Neuron (in vitro differentiated cells): ENCODE data around the gene TBCC.
A peak's percentile ranks its signal among the peaks of the same experiment; 100 is the strongest.
"Not testable (repeated sequence)": the region's sequence is repeated elsewhere in the genome, so short reads cannot be mapped to it uniquely, and the experiment has no call there.

Experiments
- H2AFZ ChIP-seq: one replicate; pipeline ENCODE4 v1.6.1; 2013; ENCODE audit warnings: low read depth, mild to moderate bottlenecking, inconsistent platforms, low read length, moderate library complexity
- H3K27me3 ChIP-seq: one replicate; pipeline ENCODE4 v1.6.1; 2013; ENCODE audit warnings: low read length; ENCODE audit not compliant: insufficient read depth
- H3K36me3 ChIP-seq: one replicate; pipeline ENCODE4 v1.6.1; 2013; ENCODE audit warnings: low read length; ENCODE audit not compliant: insufficient read depth
- H3K4me1 ChIP-seq: one replicate; pipeline ENCODE4 v1.6.1; 2013; ENCODE audit warnings: low read length; ENCODE audit not compliant: insufficient read depth
- H3K4me3 ChIP-seq: 2 replicates; pipeline ENCODE4 v1.5.1; 2013; ENCODE audit warnings: mild to moderate bottlenecking, low read length, moderate library complexity
- H3K9me3 ChIP-seq: one replicate; pipeline ENCODE4 v1.6.1; 2013; ENCODE audit warnings: low read length

The TBCC gene

GRCh38 chr6:42781796-42782688 is 36.1 kb upstream of the TBCC start, which contains the start of gene BICRAL:
Gene BICRAL (plus strand): TSS chr6:42782052. CDS start chr6:42822023, 39,971 bp downstream.
- H2AFZ ChIP-seq, result no peak within 1 kb of the TSS
- peaks cover 27% of the 10 kb centered on the region for H3K4me1 ChIP-seq
- no peaks in the 10 kb centered on the region for H3K36me3 ChIP-seq
- no peaks in the 10 kb centered on the region for H3K9me3 ChIP-seq
- peak within 1 kb of the TSS; percentile 63 for H3K4me3 ChIP-seq
- H3K27me3 ChIP-seq, result no peaks in the 10 kb centered on the region

DNA sequence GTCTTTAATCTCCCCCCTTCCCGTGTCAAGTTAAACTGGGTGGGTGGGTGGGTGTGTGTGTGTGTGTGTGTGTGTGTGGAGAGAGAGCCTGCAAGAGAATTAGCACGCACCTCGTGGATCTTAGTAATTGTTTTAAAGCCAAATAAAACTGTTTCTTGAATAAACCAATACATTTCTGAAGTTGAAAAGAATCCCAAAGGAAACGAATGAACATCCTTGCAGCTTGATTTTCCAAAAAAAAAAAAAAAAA is 35.6 kb upstream of the TBCC start:
- Histone ChIP-seq H3K4me3 (peak overlapping the region; percentile 46), H3K9me3 (no peaks in the 10 kb centered on the region), H3K36me3 (no peaks in the 10 kb centered on the region), H3K27me3 (no peaks in the 10 kb centered on the region), H3K4me1 (peaks cover 27% of the 10 kb centered on the region), H2AFZ (no peak overlapping the region)

GRCh38 chr6:42779521-42779920 is 33.6 kb upstream of the TBCC start:
- H3K36me3 ChIP-seq, result no peaks in the 10 kb centered on the region
- H3K4me1 ChIP-seq, result peaks cover 15% of the 10 kb centered on the region
- no peak overlapping the region for H3K4me3 ChIP-seq
- no peak overlapping the region for H2AFZ ChIP-seq
- no peaks in the 10 kb centered on the region for H3K27me3 ChIP-seq
- no peaks in the 10 kb centered on the region for H3K9me3 ChIP-seq

GRCh38 chr6:42778122-42778521 is 32.2 kb upstream of the TBCC start:
- Histone ChIP-seq H3K4me3 (no peak overlapping the region), H3K36me3 (no peaks in the 10 kb centered on the region), H3K9me3 (no peaks in the 10 kb centered on the region), H3K27me3 (no peaks in the 10 kb centered on the region), H3K4me1 (peaks cover 13% of the 10 kb centered on the region), H2AFZ (no peak overlapping the region)

DNA sequence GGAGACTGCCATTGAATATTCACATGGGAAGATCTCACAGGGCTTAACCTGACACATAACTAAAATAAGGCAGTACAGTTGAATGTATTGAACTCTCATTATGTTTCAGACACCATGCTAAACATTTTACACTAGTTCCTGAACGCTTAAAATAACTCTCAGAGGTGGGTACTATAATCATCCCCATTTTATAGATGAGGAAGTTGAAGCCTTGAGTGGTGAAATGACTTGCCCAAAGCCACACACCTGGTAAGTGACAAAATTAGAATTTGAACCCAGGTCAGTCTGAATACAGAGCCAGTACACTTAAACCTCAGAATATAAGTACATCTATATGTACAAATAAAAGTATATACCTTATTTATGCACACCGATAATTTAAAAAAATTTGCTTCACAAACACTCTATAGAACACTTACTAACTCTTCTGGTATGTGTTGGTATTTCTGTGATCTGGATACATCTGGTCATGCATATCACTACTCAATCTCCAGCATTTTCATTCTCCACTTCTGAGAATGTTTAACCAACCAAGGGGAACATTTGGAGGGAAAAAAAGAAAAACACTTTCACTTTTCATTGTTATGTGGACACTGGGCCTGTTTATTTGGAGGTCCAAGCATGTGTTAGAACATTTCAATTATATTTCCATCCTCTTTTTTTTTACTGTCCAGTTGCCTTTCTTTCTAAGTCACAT is 31.4 kb upstream of the TBCC start:
- Histone ChIP-seq H2AFZ (no peak overlapping the region), H3K36me3 (no peaks in the 10 kb centered on the region), H3K4me3 (no peak overlapping the region), H3K9me3 (no peaks in the 10 kb centered on the region), H3K4me1 (peaks cover 13% of the 10 kb centered on the region), H3K27me3 (no peaks in the 10 kb centered on the region)

DNA sequence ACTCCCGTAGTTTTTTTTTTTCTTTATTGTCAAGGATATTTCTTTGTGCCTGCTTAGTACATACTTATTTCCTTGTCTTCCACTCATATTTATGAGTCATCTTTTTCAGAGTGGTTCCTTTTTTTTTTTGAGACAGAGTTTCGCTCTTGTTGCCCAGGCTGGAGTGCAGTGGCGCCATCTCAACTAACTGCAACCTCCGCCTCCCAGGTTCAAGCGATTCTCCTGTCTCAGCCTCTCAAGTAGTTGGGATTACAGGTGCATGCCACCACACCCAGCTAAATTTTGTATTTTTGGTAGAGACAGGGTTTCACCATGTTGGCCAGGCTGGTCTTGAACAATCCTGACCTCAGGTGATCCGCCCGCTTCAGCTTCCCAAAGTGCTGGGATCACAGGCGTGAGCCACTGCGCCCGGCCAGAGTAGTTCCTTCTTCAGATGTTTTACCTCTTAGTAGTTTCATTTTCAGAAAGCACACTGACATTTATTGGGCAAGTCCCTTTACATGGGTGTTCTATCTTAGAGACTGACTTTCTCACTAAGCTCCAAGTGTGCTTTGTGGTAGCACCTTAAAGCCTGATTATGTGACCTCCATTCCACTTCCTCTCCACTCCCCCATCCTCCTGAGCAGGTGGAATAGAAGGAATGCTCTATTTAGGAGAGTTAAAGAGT is 29.1 kb upstream of the TBCC start:
- not testable (repeated sequence) for H3K27me3 ChIP-seq, H3K36me3 ChIP-seq, H3K4me3 ChIP-seq, H3K4me1 ChIP-seq, H3K9me3 ChIP-seq, H2AFZ ChIP-seq

DNA sequence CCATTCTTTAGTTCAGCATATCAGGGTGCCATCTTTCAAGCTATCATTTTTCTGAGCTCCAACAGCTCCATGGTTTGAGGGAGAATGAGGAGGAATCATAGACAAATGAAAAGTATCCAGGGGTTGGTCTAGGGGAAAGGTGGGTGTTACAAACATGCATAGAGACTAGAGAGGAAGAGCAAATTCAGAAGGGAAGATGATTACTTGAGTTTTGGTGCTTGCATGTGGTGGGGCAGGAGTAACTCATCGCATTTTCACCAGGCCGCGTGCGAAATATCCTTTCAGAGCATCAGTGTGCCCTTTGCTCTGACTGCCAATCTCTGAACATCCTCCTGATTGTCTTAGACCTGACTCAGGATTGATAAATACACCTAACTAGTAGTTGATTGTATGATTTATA is 28.3 kb upstream of the TBCC start:
- Histone ChIP-seq H3K4me1 (peaks cover 10% of the 10 kb centered on the region), H3K27me3 (no peaks in the 10 kb centered on the region), H3K36me3 (no peaks in the 10 kb centered on the region), H3K4me3 (no peak overlapping the region), H2AFZ (no peak overlapping the region), H3K9me3 (no peaks in the 10 kb centered on the region)

GRCh38 chr6:42771741-42772100 is 25.8 kb upstream of the TBCC start:
- Histone ChIP-seq H3K9me3 (no peaks in the 10 kb centered on the region), H3K27me3 (no peaks in the 10 kb centered on the region), H3K4me1 (no peaks in the 10 kb centered on the region), H2AFZ (no peak overlapping the region), H3K36me3 (no peaks in the 10 kb centered on the region), H3K4me3 (no peak overlapping the region)

GRCh38 chr6:42769836-42770235 is 23.9 kb upstream of the TBCC start:
- Histone ChIP-seq H3K27me3 (no peaks in the 10 kb centered on the region), H3K4me3 (no peak overlapping the region), H3K36me3 (no peaks in the 10 kb centered on the region), H2AFZ (no peak overlapping the region), H3K9me3 (no peaks in the 10 kb centered on the region), H3K4me1 (peaks cover 2% of the 10 kb centered on the region)

DNA sequence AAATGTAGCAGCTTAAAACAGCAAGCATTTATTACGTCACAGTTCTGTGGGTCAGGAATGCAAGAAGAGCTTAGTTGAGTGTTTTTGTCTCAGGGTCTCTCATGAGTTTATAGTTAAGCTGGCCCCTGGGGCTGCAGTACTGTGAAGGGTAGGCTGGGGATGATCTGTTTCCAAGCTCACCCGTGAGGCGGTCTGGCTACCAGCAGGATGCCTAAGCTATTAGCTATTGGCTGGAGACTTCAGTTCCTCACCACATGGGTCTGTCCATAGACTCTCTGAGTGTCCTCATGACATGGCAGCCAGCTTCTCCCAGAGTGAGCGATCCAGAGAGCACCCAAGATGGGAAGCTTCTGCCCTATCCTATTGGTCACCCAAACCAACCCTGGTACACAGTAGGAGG is 23.1 kb upstream of the TBCC start:
- Histone ChIP-seq H3K36me3 (no peaks in the 10 kb centered on the region), H3K9me3 (no peaks in the 10 kb centered on the region), H2AFZ (no peak overlapping the region), H3K4me3 (no peak overlapping the region), H3K27me3 (no peaks in the 10 kb centered on the region), H3K4me1 (peaks cover 2% of the 10 kb centered on the region)

DNA sequence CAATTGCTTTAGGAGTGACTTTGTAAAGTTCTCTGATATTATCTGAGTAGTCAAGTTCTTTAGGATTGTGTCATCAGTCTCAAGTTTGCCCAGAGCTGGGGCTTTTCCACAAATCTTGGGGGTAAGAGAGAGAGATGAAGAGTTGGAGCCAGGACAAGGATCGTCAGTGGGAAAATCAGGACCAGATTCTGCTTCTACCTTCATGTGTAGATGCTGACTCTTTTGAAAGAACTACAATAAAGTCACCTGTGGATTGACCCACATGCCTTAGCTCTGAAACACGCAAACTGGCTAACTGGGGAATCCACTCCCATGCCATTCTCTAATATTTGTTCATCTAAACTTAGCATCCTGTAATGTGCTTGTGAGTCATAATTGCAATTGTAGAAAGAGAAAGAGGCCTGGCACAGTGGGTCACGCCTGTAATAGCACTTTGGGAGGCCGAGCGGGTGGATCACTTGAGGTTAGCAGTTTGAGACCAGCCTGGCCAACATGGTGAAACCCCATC is 20.3 kb upstream of the TBCC start:
- Histone ChIP-seq H2AFZ (no peak overlapping the region), H3K9me3 (no peaks in the 10 kb centered on the region), H3K36me3 (no peaks in the 10 kb centered on the region), H3K27me3 (no peaks in the 10 kb centered on the region), H3K4me1 (peaks cover 14% of the 10 kb centered on the region), H3K4me3 (no peak overlapping the region)

GRCh38 chr6:42764911-42765648 is 19.2 kb upstream of the TBCC start:
- Histone ChIP-seq H2AFZ (no peak overlapping the region), H3K36me3 (no peaks in the 10 kb centered on the region), H3K27me3 (no peaks in the 10 kb centered on the region)

DNA sequence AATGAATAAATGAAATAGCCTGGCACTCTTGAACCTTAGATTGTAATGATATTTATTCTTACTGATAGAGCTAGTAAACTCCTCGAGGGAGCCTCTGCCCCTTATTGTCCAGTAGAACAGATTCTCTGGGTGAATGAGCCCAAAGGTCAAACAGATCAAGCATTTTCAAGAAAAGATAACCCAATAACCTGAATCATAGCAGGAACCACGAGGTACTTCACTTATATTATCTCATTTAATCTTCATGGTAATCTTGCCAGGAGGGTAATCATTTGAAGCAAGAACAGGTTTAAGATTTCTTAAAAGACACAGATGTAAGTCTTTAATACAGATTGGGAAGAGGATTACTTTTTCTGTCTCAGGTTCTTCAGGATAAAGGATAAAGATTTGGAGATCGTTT is 17.0 kb upstream of the TBCC start:
- H3K4me3 ChIP-seq, result no peak overlapping the region
- peaks cover 14% of the 10 kb centered on the region for H3K4me1 ChIP-seq
- no peaks in the 10 kb centered on the region for H3K27me3 ChIP-seq
- H2AFZ ChIP-seq, result no peak overlapping the region
- H3K9me3 ChIP-seq, result no peaks in the 10 kb centered on the region
- no peaks in the 10 kb centered on the region for H3K36me3 ChIP-seq

More at GRCh38 chr6:42764911-42765648, 19.2 kb upstream of the TBCC start:
- Histone ChIP-seq H3K4me1 (peaks cover 14% of the 10 kb centered on the region), H3K4me3 (no peak overlapping the region), H3K9me3 (no peaks in the 10 kb centered on the region)
